ENCODE data around the gene FCGBP. TPM values are rescaled to one million over a fixed set of nuclear protein-coding genes. Genes with fewer than 3 reads are reported as not detected.
"Not testable (repeated sequence)": the region's sequence is repeated elsewhere in the genome, so short reads cannot be mapped to it uniquely, and the experiment has no call there.

The FCGBP gene
- total RNA-seq, 5 donors from 2014 or later (not counting 1 experiment from before 2014, with no cell fraction given): 12.6 to 88.0 (median 43.3) TPM

GRCh38 chr19:39967561-39967960 lies 33.1 kb upstream of the FCGBP start:
- no peaks in the 10 kb centered on the region for H3K9me3 Mint-ChIP-seq
- H3K36me3 ChIP-seq (ENCODE audit: control insufficient read depth in 2 of 2, extremely low read depth in 1 of 2, insufficient read depth in 1 of 2, low read length in 1 of 2): peaks cover 4 to 7% of the 10 kb centered on the region in 2 donors
- H3K27ac Mint-ChIP-seq: peak overlapping the region; percentile 81 to 98
- peaks cover 11 to 47% of the 10 kb centered on the region in 2 experiments for H3K4me1 ChIP-seq (ENCODE audit: control insufficient read depth in 1 of 2, extremely low read depth in 1 of 2, insufficient read depth in 2 of 2, low read length in 2 of 2)
- CTCF ChIA-PET: no interaction called here
- no peaks in the 10 kb centered on the region for H3K27me3 Mint-ChIP-seq
- H3K27me3 ChIP-seq (replicated peaks in 1 of 2; ENCODE audit: control insufficient read depth in 2 of 2, extremely low read depth in 1 of 2, insufficient read depth in 2 of 2, low read length in 1 of 2): no peaks in the 10 kb centered on the region
- H3K36me3 Mint-ChIP-seq: peaks cover 3% of the 10 kb centered on the region
- H3K4me3 ChIP-seq (ENCODE audit: control insufficient read depth in 1 of 2, extremely low read depth in 1 of 2, low read length in 1 of 2): no peak overlapping the region
- POLR2A ChIA-PET: no interaction called here
- peaks cover 53 to 62% (median 59%) of the 10 kb centered on the region in 3 donors for H3K4me1 Mint-ChIP-seq
- H3K9me3 ChIP-seq: no peaks in the 10 kb centered on the region
- WGBS (ENCODE audit: insufficient coverage): 95% methylated on average over 4 of the region's 9 CpGs
- ATAC-seq (replicated peaks in 1 of 4): no peak
- no peak overlapping the region for H3K4me3 Mint-ChIP-seq
- H3K27ac ChIP-seq (ENCODE audit: low read length): no peak overlapping the region
- no peak for DNase-seq

GRCh38 chr19:39966617-39967016 lies 32.2 kb upstream of the FCGBP start:
- no peak overlapping the region for H3K4me3 Mint-ChIP-seq
- Histone ChIP-seq H3K27me3 (replicated peaks in 1 of 2; ENCODE audit: control insufficient read depth in 2 of 2, extremely low read depth in 1 of 2, insufficient read depth in 2 of 2, low read length in 1 of 2) (no peaks in the 10 kb centered on the region), H3K4me3 (ENCODE audit: control insufficient read depth in 1 of 2, extremely low read depth in 1 of 2, low read length in 1 of 2) (no peak overlapping the region), H3K36me3 (ENCODE audit: control insufficient read depth in 2 of 2, extremely low read depth in 1 of 2, insufficient read depth in 1 of 2, low read length in 1 of 2) (no peaks in the 10 kb centered on the region), H3K4me1 (ENCODE audit: control insufficient read depth in 1 of 2, extremely low read depth in 1 of 2, insufficient read depth in 2 of 2, low read length in 2 of 2) (peaks cover 5 to 39% of the 10 kb centered on the region in 2 experiments), H3K27ac (ENCODE audit: low read length) (no peak overlapping the region), H3K9me3 (no peaks in the 10 kb centered on the region)
- no peak for ATAC-seq (replicated peaks in 1 of 4)
- CTCF ChIA-PET: interaction anchor here in 1 of 2 donors (0.7 kb wide), 1 partner anchor 52 kb away, joined by 3 read pairs; no protein-coding TSS in a partner anchor
- no peak for DNase-seq
- peak overlapping the region in 1 of 2 donors; percentile 34 for H3K27ac Mint-ChIP-seq
- no peaks in the 10 kb centered on the region for H3K36me3 Mint-ChIP-seq
- H3K27me3 Mint-ChIP-seq: no peaks in the 10 kb centered on the region
- H3K9me3 Mint-ChIP-seq: no peaks in the 10 kb centered on the region
- 100% methylated on average over 3 of the region's 6 CpGs for WGBS (ENCODE audit: insufficient coverage)
- POLR2A ChIA-PET: no interaction called here
- H3K4me1 Mint-ChIP-seq: peaks cover 45 to 53% (median 53%) of the 10 kb centered on the region in 3 donors

GRCh38 chr19:39963898-39964297 lies 29.5 kb upstream of the FCGBP start:
- Histone ChIP-seq H3K27me3 (replicated peaks in 1 of 2; ENCODE audit: control insufficient read depth in 2 of 2, extremely low read depth in 1 of 2, insufficient read depth in 2 of 2, low read length in 1 of 2) (no peaks in the 10 kb centered on the region), H3K36me3 (ENCODE audit: control insufficient read depth in 2 of 2, extremely low read depth in 1 of 2, insufficient read depth in 1 of 2, low read length in 1 of 2) (no peaks in the 10 kb centered on the region), H3K4me3 (ENCODE audit: control insufficient read depth in 1 of 2, extremely low read depth in 1 of 2, low read length in 1 of 2) (no peak overlapping the region), H3K4me1 (ENCODE audit: control insufficient read depth in 1 of 2, extremely low read depth in 1 of 2, insufficient read depth in 2 of 2, low read length in 2 of 2) (peaks cover 10 to 26% of the 10 kb centered on the region in 2 experiments), H3K27ac (ENCODE audit: low read length) (no peak overlapping the region), H3K9me3 (no peaks in the 10 kb centered on the region)
- 100% methylated on average over 1 of the region's 3 CpGs for WGBS (ENCODE audit: insufficient coverage)
- no peak for DNase-seq
- Mint-ChIP-seq H3K27me3 (no peaks in the 10 kb centered on the region), H3K36me3 (no peaks in the 10 kb centered on the region), H3K4me3 (no peak overlapping the region), H3K9me3 (no peaks in the 10 kb centered on the region), H3K27ac (peak overlapping the region; percentile 47 to 49), H3K4me1 (peaks cover 43 to 47% (median 46%) of the 10 kb centered on the region in 3 donors)
- no peak for ATAC-seq (replicated peaks in 1 of 4)
- ChIA-PET CTCF (no interaction called here), POLR2A (no interaction called here)

- H3K9me3 Mint-ChIP-seq; H3K27me3 Mint-ChIP-seq; H3K36me3 ChIP-seq (ENCODE audit: control insufficient read depth in 2 of 2, extremely low read depth in 1 of 2, insufficient read depth in 1 of 2, low read length in 1 of 2); H3K36me3 Mint-ChIP-seq; H3K27me3 ChIP-seq (replicated peaks in 1 of 2; ENCODE audit: control insufficient read depth in 2 of 2, extremely low read depth in 1 of 2, insufficient read depth in 2 of 2, low read length in 1 of 2); H3K9me3 ChIP-seq; H3K27ac ChIP-seq (ENCODE audit: low read length); DNase-seq; CTCF ChIA-PET; POLR2A ChIA-PET: not testable (repeated sequence)
- peak overlapping the region in 1 of 2 donors; percentile 1 for H3K4me3 ChIP-seq (ENCODE audit: control insufficient read depth in 1 of 2, extremely low read depth in 1 of 2, low read length in 1 of 2)
- H3K27ac Mint-ChIP-seq: peak overlapping the region; percentile 91 to 97
- no CpG with 5 or more reads among the region's 13 CpGs for whole genome bisulfite sequencing (ENCODE audit: insufficient coverage)
- ATAC-seq (replicated peaks in 1 of 4): peak in 1 of 4 experiments; percentile 24
- peak overlapping the region; percentile 62 to 74 (median 64) for H3K4me3 Mint-ChIP-seq
- peaks cover 45 to 56% (median 56%) of the 10 kb centered on the region in 3 donors for H3K4me1 Mint-ChIP-seq
- peaks cover 19 to 25% of the 10 kb centered on the region in 2 experiments for H3K4me1 ChIP-seq (ENCODE audit: control insufficient read depth in 1 of 2, extremely low read depth in 1 of 2, insufficient read depth in 2 of 2, low read length in 2 of 2)
These were observed 25.0 kb upstream of the FCGBP start for GRCh38 chr19:39959407-39959806.

- no CpG with 5 or more reads among the region's 3 CpGs for WGBS (ENCODE audit: insufficient coverage)
- H3K27me3 Mint-ChIP-seq; H3K9me3 ChIP-seq; H3K36me3 Mint-ChIP-seq; H3K27me3 ChIP-seq (replicated peaks in 1 of 2; ENCODE audit: control insufficient read depth in 2 of 2, extremely low read depth in 1 of 2, insufficient read depth in 2 of 2, low read length in 1 of 2); H3K36me3 ChIP-seq (ENCODE audit: control insufficient read depth in 2 of 2, extremely low read depth in 1 of 2, insufficient read depth in 1 of 2, low read length in 1 of 2); H3K9me3 Mint-ChIP-seq; H3K27ac ChIP-seq (ENCODE audit: low read length); POLR2A ChIA-PET: not testable (repeated sequence)
- H3K4me3 Mint-ChIP-seq: peak overlapping the region; percentile 62 to 74 (median 64)
- H3K4me1 Mint-ChIP-seq: peaks cover 47 to 61% (median 59%) of the 10 kb centered on the region in 3 donors
- Histone ChIP-seq H3K4me3 (ENCODE audit: control insufficient read depth in 1 of 2, extremely low read depth in 1 of 2, low read length in 1 of 2) (peak overlapping the region in 1 of 2 donors; percentile 1), H3K4me1 (ENCODE audit: control insufficient read depth in 1 of 2, extremely low read depth in 1 of 2, insufficient read depth in 2 of 2, low read length in 2 of 2) (peaks cover 22 to 29% of the 10 kb centered on the region in 2 experiments)
- CTCF ChIA-PET: interaction anchor here in 1 of 2 donors (0.7 kb wide), 1 partner anchor 12 kb away, joined by 4 read pairs; the partner anchor contains the start of gene PSMC4
- H3K27ac Mint-ChIP-seq: peak overlapping the region; percentile 91 to 97
- peak; percentile 83 to 96 (median 90) for ATAC-seq (replicated peaks in 1 of 4)
- peak in 6 of 35 experiments; percentile 11 to 49 (median 36) for DNase-seq
These were observed 24.5 kb upstream of the FCGBP start for GRCh38 chr19:39958942-39959341.

- DNase-seq; H3K9me3 Mint-ChIP-seq; H3K4me3 ChIP-seq (ENCODE audit: control insufficient read depth in 1 of 2, extremely low read depth in 1 of 2, low read length in 1 of 2); CTCF ChIA-PET; H3K27me3 ChIP-seq (replicated peaks in 1 of 2; ENCODE audit: control insufficient read depth in 2 of 2, extremely low read depth in 1 of 2, insufficient read depth in 2 of 2, low read length in 1 of 2); H3K4me3 Mint-ChIP-seq; H3K9me3 ChIP-seq; ATAC-seq (replicated peaks in 1 of 4); H3K36me3 ChIP-seq (ENCODE audit: control insufficient read depth in 2 of 2, extremely low read depth in 1 of 2, insufficient read depth in 1 of 2, low read length in 1 of 2); H3K27ac ChIP-seq (ENCODE audit: low read length); H3K27me3 Mint-ChIP-seq; H3K36me3 Mint-ChIP-seq: not testable (repeated sequence)
- 96% methylated on average over 3 of the region's 5 CpGs for WGBS (ENCODE audit: insufficient coverage)
- POLR2A ChIA-PET: interaction anchor here in 1 of 2 donors (0.9 kb wide), 1 partner anchor 16 kb away, joined by 3 read pairs; no protein-coding TSS in a partner anchor
- Mint-ChIP-seq H3K27ac (peak overlapping the region; percentile 86 to 89), H3K4me1 (peaks cover 52 to 65% (median 61%) of the 10 kb centered on the region in 3 donors)
- H3K4me1 ChIP-seq (ENCODE audit: control insufficient read depth in 1 of 2, extremely low read depth in 1 of 2, insufficient read depth in 2 of 2, low read length in 2 of 2): peaks cover 30 to 33% of the 10 kb centered on the region in 2 experiments
These were observed 23.5 kb upstream of the FCGBP start for GRCh38 chr19:39957886-39958285.

All from T-cell (primary cell).